ENCODE results near the gene METTL8.

- TF ChIP-seq POLR2AphosphoS5 (IDR thresholded peaks at IDR 0.05): no peak
- no peak for TF ChIP-seq CTCF (IDR thresholded peaks at IDR 0.05)
Observed at GRCh38 chr2:171318463-171318934, 115.3 kb downstream of the METTL8 start.

All from prostate gland (tissue), 2 donors.